Kidney tubule cell (primary cell): ENCODE measurements around the gene ERP27.

ENCODE experiments used
- DNase-seq: peaks from one replicate; pipeline ENCODE4 v3.0.0-alpha.2; 2018; ENCODE audit warnings: low spot score

Gene ERP27

DNA sequence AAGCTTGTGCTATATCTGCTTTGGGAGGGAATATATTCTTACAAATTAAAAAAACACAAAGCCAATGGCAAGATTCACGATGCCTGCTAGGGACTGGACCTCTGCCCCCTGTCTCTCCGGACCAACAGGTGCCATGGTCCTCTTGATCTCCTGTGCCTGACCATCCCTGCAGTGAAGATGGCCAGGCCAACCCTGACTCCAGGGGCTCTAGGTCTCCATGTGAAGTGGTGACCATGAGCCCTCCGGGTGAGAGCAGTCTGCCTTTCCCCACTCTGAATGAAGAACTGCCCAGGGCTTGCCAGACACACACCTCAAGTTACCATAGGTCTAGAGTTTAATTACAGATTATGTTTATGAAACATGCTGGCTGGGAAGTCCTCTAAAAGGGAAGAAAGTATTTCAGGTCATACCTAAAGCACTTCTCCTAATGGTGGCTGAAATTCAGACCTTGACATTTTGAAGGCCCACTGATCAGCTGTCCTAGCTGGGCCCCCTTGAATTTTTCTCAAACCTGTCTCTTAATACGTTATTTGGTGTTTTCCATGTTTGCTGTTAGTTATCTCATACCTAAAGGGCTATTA lies 21.7 kb upstream of the ERP27 start:
- no peak for DNase-seq

DNA sequence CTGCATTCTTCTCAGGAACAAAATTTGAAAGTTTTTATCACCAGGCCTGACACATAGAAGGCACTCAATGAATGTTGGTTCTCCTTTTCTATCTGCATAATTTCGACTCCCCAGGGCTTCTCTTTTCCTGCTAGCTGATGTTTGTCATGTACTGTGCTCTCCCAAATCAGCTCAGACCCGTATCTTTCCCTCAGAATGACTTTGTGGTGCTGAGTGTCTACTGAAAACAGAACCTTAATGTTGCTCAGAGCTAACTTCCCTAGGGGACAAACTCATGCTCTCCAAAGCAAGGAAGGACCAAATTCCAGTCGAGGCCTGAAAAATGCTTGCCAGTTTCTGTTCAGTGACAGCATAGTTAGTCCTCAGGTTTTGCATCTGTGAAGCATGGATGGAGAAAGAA lies 21.1 kb upstream of the ERP27 start:
- no peak for DNase-seq

- DNase-seq = no peak
Measured at GRCh38 chr12:14959126-14959440, 20.7 kb upstream of the ERP27 start.

DNA sequence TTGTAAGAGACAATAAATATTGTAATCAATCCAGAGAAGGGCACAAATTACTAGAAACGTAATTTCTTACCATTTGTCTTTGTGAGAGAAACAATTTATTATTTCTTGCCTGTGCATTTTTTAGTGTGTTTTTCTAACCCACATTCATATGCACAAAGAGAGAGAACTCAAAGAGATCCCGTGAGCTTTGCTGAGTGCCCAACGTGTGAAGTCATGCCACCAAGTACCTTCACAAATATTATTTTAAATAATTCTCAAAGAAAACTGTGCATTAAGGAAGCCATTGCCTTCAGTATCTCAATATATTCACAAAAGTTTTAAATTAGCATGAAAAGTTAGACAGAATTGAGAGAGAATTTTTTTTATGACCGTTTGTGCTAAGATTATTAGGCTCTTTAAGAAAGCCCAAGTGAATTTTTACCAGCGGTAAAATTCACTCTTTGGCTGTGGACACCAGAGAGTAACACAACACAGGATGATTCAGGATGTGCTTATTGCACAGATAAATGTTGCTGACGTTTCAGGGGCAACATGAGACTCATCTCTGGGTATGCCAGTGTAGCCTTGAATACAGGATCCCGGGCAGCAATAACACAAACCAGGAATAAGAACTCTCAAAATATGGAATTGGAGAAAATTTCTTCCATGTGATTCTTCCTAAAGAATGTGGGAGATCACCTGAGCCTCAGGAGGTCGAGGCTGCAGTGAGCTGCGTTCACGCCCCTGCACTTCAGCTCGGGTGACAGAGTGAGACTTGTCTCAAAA lies 20.2 kb upstream of the ERP27 start:
- no peak for DNase-seq

DNA sequence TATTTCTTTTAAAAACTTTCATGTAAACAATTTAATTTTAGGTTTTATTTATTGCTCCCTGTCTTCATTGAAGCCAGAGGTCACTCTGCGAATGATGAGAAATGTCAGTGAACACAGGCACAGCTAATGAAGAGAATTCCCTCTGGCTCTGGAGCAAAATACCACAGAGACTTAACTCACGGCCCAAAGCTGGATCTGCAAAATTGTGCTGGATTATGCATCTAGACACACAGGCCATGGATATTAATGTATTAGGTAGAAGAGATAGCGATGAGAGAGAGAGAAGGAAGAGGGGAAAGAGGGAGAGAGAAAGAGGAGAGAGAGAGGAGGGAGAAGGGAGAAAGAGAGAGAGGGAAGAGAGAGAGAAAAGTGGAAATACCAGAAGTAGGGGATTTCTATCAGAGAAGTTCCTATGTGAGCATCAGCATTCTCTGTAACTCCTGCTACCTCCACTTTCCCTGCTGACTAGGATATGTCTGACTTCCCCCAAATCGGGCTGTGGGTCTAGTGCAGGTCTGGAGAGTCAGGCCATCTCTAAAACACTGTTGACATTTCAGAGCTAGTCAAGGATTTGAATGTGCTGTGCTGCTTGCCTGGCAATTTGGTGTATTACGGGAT lies 19.3 kb upstream of the ERP27 start:
- DNase-seq = no peak

GRCh38 chr12:14956905-14957304 lies 18.6 kb upstream of the ERP27 start:
- no peak for DNase-seq

GRCh38 chr12:14956024-14956891 lies 17.9 kb upstream of the ERP27 start:
- no peak for DNase-seq

DNA sequence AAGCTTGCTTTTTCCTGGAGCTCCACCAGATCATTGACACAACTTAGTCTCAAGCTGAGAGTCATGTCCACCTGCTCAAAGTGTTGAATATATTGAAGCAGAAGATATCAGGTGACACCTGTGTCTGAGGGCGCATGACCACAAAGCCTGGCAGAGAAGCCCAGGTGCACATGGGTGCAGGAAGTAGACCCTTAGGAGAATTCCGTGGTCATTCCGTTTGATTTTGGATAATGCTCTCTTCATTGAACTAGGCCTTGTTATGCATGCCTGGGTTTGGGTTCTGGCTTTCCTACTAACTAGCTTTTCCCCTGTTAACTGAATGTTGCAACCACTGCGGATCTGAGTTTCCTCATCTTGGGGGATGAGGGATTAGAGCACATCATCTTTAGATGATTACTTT lies 15.9 kb upstream of the ERP27 start:
- peak; percentile 52 for DNase-seq

DNA sequence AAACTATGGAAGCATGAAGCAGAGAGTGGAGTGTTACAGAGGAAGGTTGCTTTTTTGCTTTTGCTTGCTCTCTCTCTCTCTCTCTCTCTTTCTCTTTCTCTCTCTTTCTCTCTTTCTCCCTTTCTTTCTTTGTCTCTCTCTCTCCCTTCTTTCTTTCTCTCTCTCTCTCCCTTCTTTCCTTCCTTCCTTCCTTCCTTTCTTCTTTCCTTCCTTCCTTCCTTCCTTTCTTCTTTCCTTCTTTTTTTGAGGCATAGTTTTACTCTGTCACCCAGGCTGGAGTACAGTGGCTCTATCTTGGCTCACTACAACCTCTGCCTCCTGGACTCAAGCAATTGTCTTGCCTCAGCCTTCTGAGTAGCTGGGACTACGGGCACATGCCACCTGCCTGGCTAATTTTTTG lies 15.4 kb upstream of the ERP27 start:
- no peak for DNase-seq

- DNase-seq = peak; percentile 97
Measured at GRCh38 chr12:14952299-14952921, 14.1 kb upstream of the ERP27 start.

DNA sequence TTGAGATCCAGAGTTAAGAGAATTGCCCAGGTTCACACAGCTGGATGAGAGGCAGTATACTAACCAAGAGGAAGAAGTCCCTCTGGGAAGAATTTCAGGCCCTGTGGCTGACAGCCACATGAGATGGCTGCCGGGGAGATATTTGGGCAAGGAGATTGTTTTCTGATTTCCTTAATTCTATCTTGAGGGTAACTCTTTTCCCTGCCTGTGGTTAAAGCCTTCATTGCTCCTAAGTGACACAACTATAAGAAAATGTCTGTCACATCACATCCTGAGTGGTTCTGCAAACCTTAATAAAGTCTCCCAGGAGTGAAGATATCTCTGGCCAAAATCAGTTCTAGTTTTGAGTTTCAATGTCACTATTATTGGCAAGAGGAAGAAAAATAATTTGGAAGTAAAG lies 13.5 kb upstream of the ERP27 start:
- DNase-seq = peak; percentile 49

DNA sequence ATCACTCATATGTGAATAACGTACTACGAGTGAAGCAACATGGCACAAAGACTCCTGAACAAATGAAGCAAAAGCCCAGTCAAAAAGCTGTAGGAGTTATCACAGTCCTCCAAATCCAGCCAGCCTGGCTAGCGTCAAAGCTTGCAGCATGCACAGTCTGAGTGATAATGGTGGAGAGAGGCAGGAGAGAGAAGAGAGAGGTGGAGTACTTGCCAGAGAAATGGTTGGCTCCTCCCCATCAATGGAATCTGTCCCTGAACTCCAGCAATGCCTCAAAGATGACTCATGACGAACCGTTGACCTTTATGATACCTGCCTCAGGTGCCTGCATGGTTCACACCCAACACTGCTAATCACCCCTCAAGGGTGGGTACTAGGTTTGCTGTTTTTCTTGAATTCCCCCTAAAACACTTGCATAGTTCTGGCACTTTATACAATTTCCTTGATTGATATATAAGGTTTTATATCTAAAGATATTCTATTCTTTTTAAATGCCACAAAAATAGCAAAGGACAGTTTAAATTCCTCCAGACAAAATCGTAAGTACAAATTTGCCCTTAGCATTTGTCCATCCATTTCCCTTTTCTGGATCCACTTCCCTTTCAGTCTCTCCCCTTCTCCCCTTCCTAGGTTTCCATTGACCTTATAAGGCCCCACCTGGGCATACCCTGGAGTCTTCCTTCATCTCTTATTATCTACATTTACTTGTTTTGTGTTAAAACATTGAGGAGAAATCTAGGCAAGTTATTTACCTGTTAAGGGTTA lies 12.8 kb upstream of the ERP27 start:
- peak; percentile 89 for DNase-seq

DNA sequence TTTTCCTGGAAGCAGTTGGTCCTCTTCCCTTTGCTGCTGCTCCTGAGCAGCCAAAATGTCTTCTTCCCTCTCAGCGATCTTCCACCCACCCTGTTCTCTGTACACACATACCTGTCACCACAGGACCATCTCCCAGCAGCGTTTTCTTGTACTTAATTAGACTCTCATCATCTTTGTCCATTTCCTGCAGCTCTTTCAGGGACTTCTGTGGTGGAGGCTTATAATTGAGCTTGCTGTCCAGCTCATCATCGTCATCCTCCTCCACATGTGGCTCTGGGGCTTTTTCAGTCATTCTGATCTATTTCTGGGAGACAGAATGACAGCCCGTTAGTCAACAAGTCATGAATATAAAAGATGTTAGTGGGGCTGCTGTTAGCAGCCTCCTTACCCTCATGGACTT lies 12.1 kb upstream of the ERP27 start:
- DNase-seq = no peak

- DNase-seq = no peak
Measured at GRCh38 chr12:14949631-14950030, 11.3 kb upstream of the ERP27 start.

- DNase-seq = peak; percentile 96
Measured at GRCh38 chr12:14948672-14949071, 10.3 kb upstream of the ERP27 start.

DNA sequence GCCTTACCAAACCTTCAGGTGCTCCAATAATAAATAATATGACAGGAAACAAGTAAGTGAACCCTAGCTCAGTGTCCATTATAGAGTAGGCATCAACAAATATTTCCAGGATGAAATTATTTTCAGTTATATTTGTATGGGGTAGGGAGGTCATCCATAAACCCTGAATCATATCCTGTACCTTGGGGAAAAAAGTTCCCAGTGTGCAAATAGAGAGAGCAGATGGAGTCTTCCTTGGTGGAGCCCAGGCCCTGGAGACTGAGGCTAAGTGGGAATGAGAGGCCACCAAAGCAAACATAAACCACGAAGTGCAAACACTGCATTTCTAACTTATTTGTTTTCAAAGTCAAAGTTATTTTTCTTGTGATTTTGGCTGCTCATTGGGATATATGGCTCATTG lies 8.5 kb upstream of the ERP27 start:
- DNase-seq = peak; percentile 30

DNA sequence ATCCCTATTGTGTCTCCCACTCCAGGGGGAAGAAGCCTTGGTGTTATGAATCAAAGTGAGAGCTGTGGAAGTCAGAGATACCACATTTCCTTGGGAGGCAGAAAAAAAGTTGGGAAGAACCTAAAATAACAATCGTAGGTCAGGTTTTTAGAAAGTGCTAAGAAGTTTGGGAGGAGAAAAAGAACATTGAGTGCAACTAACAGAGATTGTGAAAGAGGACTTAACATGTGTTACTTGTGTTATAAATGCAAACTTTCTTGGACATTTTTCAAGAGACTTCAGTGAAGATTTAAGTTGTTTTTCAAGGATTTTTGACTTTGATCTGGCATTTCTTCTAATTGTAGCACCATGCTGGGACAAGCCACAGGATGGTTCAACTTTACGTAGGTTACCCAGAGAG lies 7.8 kb upstream of the ERP27 start:
- DNase-seq = no peak

GRCh38 chr12:14942196-14942931 lies 4.0 kb upstream of the ERP27 start:
- DNase-seq = no peak

DNA sequence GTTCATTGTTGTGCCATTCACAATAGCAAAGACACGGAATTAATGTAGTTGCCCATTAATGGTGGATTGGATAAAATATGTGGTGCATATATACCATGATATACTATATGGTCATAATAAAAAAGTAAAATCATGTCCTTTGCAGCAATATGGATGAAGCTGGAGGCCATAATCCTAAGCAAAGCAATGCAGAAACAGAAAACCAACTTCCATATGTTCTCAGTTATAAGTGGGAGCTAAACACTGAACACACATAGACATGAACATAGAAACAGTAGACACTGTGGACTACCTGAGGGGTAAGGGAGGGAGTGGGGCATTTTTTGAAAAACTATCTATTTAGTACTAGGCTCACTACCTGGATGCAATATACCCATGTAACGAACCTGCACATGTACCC lies 3.0 kb upstream of the ERP27 start:
- DNase-seq = no peak

GRCh38 chr12:14937689-14938088 lies 648 bp downstream of the ERP27 start:
- no peak for DNase-seq

GRCh38 chr12:14937014-14937413 lies 1.3 kb downstream of the ERP27 start:
- DNase-seq = no peak
